Fibroblast of lung (primary cell): ENCODE measurements around the gene FAM216A. TPM values are rescaled to one million over a fixed set of nuclear protein-coding genes. Genes with fewer than 3 reads are reported as not detected.

Source experiments
- DNase-seq, 2 donors: peaks; one replicate each; pipeline versions ENCODE4 v3.0.0 to v3.0.0-alpha.2; 2010; ENCODE audit warnings: low read depth in 2 of 2
- H2AFZ ChIP-seq: 2 replicates; pipeline ENCODE4 v1.5.1; 2012; ENCODE audit warnings: low read length, control low read depth, inconsistent platforms
- H3K27ac ChIP-seq: 2 replicates; pipeline ENCODE4 v1.5.1; 2011; ENCODE audit warnings: low read length, control low read depth; ENCODE audit not compliant: insufficient read depth
- H3K27me3 ChIP-seq: 2 replicates; pipeline ENCODE4 v1.5.1; 2011; ENCODE audit warnings: mild to moderate bottlenecking, low read length; ENCODE audit not compliant: control insufficient read depth, insufficient read depth
- H3K36me3 ChIP-seq: 2 replicates; pipeline ENCODE4 v1.5.1; 2011; ENCODE audit warnings: low read length; ENCODE audit not compliant: control insufficient read depth, insufficient read depth
- H3K4me1 ChIP-seq: 2 replicates; pipeline ENCODE4 v1.5.1; 2011; ENCODE audit warnings: low read length; ENCODE audit not compliant: control insufficient read depth, insufficient read depth; ENCODE audit errors: extremely low read depth
- H3K4me2 ChIP-seq: 2 replicates; pipeline ENCODE4 v1.5.1; 2011; ENCODE audit warnings: low read length, control low read depth; ENCODE audit not compliant: insufficient read depth; ENCODE audit errors: extremely low read depth
- H3K4me3 ChIP-seq, 4 experiments: fragments of 200-600 bp in 1 of 4; sonication (generic) in 1 of 4; replicated peaks in 1 of 4; 2 replicates each; pipeline ENCODE4 v1.5.1; 2011 to 2016; ENCODE audit warnings: low read length in 4 of 4, low read depth in 3 of 4, mild to moderate bottlenecking in 3 of 4, control low read depth in 2 of 4, inconsistent platforms in 1 of 4, mixed read lengths in 1 of 4; ENCODE audit not compliant: insufficient read depth in 1 of 4; ENCODE audit errors: control extremely low read depth in 1 of 4
- H3K79me2 ChIP-seq: 2 replicates; pipeline ENCODE4 v1.5.1; 2012; ENCODE audit warnings: mild to moderate bottlenecking, low read length, inconsistent platforms; ENCODE audit not compliant: control insufficient read depth, insufficient read depth
- H3K9ac ChIP-seq: 2 replicates; pipeline ENCODE4 v1.5.1; 2011; ENCODE audit warnings: mild to moderate bottlenecking, low read length, control low read depth; ENCODE audit not compliant: insufficient read depth
- H3K9me3 ChIP-seq: 2 replicates; pipeline ENCODE4 v1.5.1; 2012; ENCODE audit warnings: low read depth, low read length; ENCODE audit not compliant: control insufficient read depth, insufficient read depth
- H4K20me1 ChIP-seq: 2 replicates; pipeline ENCODE4 v1.5.1; 2011; ENCODE audit warnings: low read length; ENCODE audit not compliant: control insufficient read depth, insufficient read depth; ENCODE audit errors: extremely low read depth
- EZH2 ChIP-seq: IDR thresholded peaks from 2 replicates; pipeline ENCODE4 v1.5.1; 2012; ENCODE audit warnings: low read length, control low read depth, mild to moderate bottlenecking; ENCODE audit errors: missing control alignments
- polyA plus RNA-seq, 2 donors: library from polyadenylated mRNA; depleted of rRNA in 1 of 2; stranded (reverse) in 1 of 2; unstranded in 1 of 2; fragments of >200 nt; gene quantifications; 2 replicates each; pipeline ENCODE4 v1.2.1, GENCODE V29; 2011 to 2012; ENCODE audit warnings: missing spikeins in 1 of 2
- total RNA-seq: library from RNA; depleted of rRNA; stranded (reverse); fragments of >200 nt; gene quantifications from 2 replicates; pipeline ENCODE4 v1.2.1, GENCODE V29; 2014
- TF ChIP-seq, protein P1 (sequence below), 2 donors: IDR thresholded peaks in 1 of 2; conservative IDR thresholded peaks in 1 of 2; 1 replicate in 1 of 2; 2 replicates in 1 of 2; pipeline ENCODE4 v1.5.1; 2011 to 2012; ENCODE audit warnings: low read length in 2 of 2, control low read depth in 1 of 2, inconsistent platforms in 1 of 2, low read depth in 1 of 2, mild to moderate bottlenecking in 1 of 2

FAM216A gene
- total and polyA plus RNA-seq, 2 donors (not counting 1 experiment from before 2014, with no cell fraction given): 16.5 to 20.2 TPM

DNA sequence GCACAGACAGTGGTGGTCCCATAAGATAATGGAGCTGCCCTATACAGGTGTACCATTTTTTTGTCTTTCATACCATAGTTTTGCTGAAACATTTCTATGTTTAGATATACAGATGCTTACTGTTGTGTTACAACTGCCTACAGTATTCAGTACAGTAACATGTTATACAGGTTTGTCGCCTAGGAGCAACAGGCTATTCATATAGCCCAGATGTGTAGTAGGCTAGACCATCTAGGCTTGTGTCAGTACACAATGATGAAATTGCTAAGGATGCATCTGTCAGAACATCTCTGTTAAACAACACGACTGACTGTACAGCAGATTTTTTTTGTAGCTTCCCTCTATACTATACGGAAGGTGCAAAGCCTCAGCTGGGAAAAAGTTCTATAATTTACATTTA lies 64.0 kb downstream of the FAM216A start:
- Histone ChIP-seq H3K9me3 (no peaks in the 10 kb centered on the region), H4K20me1 (no peaks in the 10 kb centered on the region), H3K79me2 (no peaks in the 10 kb centered on the region), H2AFZ (no peak overlapping the region), H3K4me1 (peaks cover 15% of the 10 kb centered on the region), H3K4me3 (no peak overlapping the region), H3K27me3 (no peaks in the 10 kb centered on the region), H3K4me2 (no peak overlapping the region), H3K9ac (no peak overlapping the region), H3K27ac (no peak overlapping the region), H3K36me3 (peaks cover under 1% of the 10 kb centered on the region)
- TF ChIP-seq, protein P1, sequence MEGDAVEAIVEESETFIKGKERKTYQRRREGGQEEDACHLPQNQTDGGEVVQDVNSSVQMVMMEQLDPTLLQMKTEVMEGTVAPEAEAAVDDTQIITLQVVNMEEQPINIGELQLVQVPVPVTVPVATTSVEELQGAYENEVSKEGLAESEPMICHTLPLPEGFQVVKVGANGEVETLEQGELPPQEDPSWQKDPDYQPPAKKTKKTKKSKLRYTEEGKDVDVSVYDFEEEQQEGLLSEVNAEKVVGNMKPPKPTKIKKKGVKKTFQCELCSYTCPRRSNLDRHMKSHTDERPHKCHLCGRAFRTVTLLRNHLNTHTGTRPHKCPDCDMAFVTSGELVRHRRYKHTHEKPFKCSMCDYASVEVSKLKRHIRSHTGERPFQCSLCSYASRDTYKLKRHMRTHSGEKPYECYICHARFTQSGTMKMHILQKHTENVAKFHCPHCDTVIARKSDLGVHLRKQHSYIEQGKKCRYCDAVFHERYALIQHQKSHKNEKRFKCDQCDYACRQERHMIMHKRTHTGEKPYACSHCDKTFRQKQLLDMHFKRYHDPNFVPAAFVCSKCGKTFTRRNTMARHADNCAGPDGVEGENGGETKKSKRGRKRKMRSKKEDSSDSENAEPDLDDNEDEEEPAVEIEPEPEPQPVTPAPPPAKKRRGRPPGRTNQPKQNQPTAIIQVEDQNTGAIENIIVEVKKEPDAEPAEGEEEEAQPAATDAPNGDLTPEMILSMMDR (conservative IDR thresholded peaks at IDR 0.05 in 1 of 2, IDR thresholded peaks at IDR 0.05 in 1 of 2; ENCODE audit: low read depth in 1 of 2, low read length in 2 of 2): no peak
- TF ChIP-seq EZH2: no peak
- DNase-seq: no peak

DNA sequence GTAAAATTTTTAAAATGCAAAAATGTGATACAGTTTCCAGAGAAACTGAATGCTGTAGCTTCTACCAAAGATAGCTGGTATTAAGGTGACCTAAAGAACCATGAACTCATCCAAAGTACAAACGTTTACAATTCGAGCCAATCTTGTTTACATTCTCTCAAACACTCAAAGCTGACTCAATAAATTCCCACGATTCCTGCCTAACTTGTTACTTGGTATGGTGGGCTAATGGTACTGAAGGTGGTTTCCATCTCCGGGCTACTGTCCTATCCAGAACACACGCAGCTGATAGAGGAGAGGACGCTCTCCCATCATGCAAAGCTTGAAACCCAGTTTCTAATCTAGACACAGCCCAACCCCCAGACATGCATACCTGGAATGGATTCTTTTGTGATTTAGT lies 65.0 kb downstream of the FAM216A start:
- Histone ChIP-seq H3K4me2 (peak overlapping the region; percentile 52), H2AFZ (no peak overlapping the region), H3K27ac (no peak overlapping the region), H3K27me3 (no peaks in the 10 kb centered on the region), H3K79me2 (no peaks in the 10 kb centered on the region), H3K9ac (no peak overlapping the region), H3K36me3 (peaks cover 4% of the 10 kb centered on the region), H3K4me1 (peaks cover 15% of the 10 kb centered on the region), H3K9me3 (no peaks in the 10 kb centered on the region), H4K20me1 (no peaks in the 10 kb centered on the region), H3K4me3 (no peak overlapping the region)
- peak; percentile 50 to 61 for DNase-seq
- TF ChIP-seq, protein P1 (conservative IDR thresholded peaks at IDR 0.05 in 1 of 2, IDR thresholded peaks at IDR 0.05 in 1 of 2; ENCODE audit: low read depth in 1 of 2, low read length in 2 of 2): no peak

DNA sequence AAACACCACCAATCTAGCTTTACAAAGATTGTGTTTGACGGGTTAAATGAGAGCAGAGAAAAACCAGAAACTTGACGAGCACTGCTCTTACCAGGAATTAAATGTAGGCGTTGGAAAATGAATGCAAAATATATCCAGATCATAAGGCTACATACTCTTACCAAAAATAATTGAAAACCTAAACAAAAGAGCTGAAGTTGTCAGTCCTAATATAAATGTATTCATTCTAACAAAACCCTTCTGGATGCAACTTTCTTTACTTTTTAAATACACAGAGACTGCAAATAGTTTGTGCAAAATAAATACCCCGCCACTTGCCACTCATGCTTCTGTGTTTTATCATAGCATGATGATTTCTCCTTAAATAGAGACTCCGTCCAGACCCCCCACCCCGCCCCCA lies 66.2 kb downstream of the FAM216A start:
- Histone ChIP-seq H4K20me1 (no peaks in the 10 kb centered on the region), H3K4me3 (no peak overlapping the region)
- TF ChIP-seq, protein P1 (conservative IDR thresholded peaks at IDR 0.05 in 1 of 2, IDR thresholded peaks at IDR 0.05 in 1 of 2; ENCODE audit: low read depth in 1 of 2, low read length in 2 of 2): no peak
- no peak for TF ChIP-seq EZH2

More for the DNA sequence above, 66.2 kb downstream of the FAM216A start:
- Histone ChIP-seq H3K4me1 (peaks cover 15% of the 10 kb centered on the region), H2AFZ (no peak overlapping the region), H3K9ac (no peak overlapping the region), H3K4me2 (no peak overlapping the region), H3K27me3 (no peaks in the 10 kb centered on the region), H3K36me3 (peaks cover 4% of the 10 kb centered on the region), H3K9me3 (no peaks in the 10 kb centered on the region), H3K79me2 (no peaks in the 10 kb centered on the region), H3K27ac (no peak overlapping the region)
- DNase-seq: no peak
